Ishikawa (cell line): ENCODE results near the gene ARMC3.

Experiments used
- CEBPB ChIP-seq: IDR thresholded peaks from 2 replicates; pipeline ENCODE4 v1.6.1; 2012
- CREB1 ChIP-seq: IDR thresholded peaks from 2 replicates; pipeline ENCODE4 v1.6.1; 2012; ENCODE audit warnings: low read depth
- EGR1 ChIP-seq: IDR thresholded peaks from 2 replicates; pipeline ENCODE4 v1.6.1; 2012
- EP300 ChIP-seq: IDR thresholded peaks from 2 replicates; pipeline ENCODE4 v1.6.1; 2012; ENCODE audit warnings: borderline replicate concordance
- FOXM1 ChIP-seq: IDR thresholded peaks from 2 replicates; pipeline ENCODE4 v1.6.1; 2012; ENCODE audit warnings: low read depth, borderline replicate concordance
- NFIC ChIP-seq: IDR thresholded peaks from 2 replicates; pipeline ENCODE4 v1.6.1; 2012
- RAD21 ChIP-seq: IDR thresholded peaks from 2 replicates; pipeline ENCODE4 v1.6.1; 2012; ENCODE audit warnings: low read depth
- TAF1 ChIP-seq: IDR thresholded peaks from 2 replicates; pipeline ENCODE4 v1.6.1; 2012; ENCODE audit warnings: low read depth, mild to moderate bottlenecking
- TCF12 ChIP-seq: IDR thresholded peaks from 2 replicates; pipeline ENCODE4 v1.6.1; 2012; ENCODE audit warnings: low read depth
- TEAD4 ChIP-seq: IDR thresholded peaks from 2 replicates; pipeline ENCODE4 v1.6.1; 2012
- YY1 ChIP-seq: IDR thresholded peaks from 2 replicates; pipeline ENCODE4 v1.6.1; 2012; ENCODE audit warnings: low read depth
- ZBTB7A ChIP-seq: IDR thresholded peaks from 2 replicates; pipeline ENCODE4 v1.6.1; 2012; ENCODE audit warnings: low read depth
- TF ChIP-seq, protein P1 (sequence below): IDR thresholded peaks from 2 replicates; pipeline ENCODE4 v1.6.1; 2012; ENCODE audit warnings: low read depth, mild to moderate bottlenecking
- TF ChIP-seq, protein P2 (sequence below): IDR thresholded peaks from 2 replicates; pipeline ENCODE4 v1.6.1; 2012
- TF ChIP-seq, protein P3 (sequence below): IDR thresholded peaks from 2 replicates; pipeline ENCODE4 v1.6.1; 2012

The ARMC3 gene

GRCh38 chr10:22906767-22907166 lies 21.1 kb upstream of the ARMC3 start:
- no peak for TF ChIP-seq YY1
- TF ChIP-seq CEBPB: no peak
- TF ChIP-seq TAF1: no peak
- TF ChIP-seq EGR1: no peak
- TF ChIP-seq EP300: no peak
- TF ChIP-seq, protein P1, sequence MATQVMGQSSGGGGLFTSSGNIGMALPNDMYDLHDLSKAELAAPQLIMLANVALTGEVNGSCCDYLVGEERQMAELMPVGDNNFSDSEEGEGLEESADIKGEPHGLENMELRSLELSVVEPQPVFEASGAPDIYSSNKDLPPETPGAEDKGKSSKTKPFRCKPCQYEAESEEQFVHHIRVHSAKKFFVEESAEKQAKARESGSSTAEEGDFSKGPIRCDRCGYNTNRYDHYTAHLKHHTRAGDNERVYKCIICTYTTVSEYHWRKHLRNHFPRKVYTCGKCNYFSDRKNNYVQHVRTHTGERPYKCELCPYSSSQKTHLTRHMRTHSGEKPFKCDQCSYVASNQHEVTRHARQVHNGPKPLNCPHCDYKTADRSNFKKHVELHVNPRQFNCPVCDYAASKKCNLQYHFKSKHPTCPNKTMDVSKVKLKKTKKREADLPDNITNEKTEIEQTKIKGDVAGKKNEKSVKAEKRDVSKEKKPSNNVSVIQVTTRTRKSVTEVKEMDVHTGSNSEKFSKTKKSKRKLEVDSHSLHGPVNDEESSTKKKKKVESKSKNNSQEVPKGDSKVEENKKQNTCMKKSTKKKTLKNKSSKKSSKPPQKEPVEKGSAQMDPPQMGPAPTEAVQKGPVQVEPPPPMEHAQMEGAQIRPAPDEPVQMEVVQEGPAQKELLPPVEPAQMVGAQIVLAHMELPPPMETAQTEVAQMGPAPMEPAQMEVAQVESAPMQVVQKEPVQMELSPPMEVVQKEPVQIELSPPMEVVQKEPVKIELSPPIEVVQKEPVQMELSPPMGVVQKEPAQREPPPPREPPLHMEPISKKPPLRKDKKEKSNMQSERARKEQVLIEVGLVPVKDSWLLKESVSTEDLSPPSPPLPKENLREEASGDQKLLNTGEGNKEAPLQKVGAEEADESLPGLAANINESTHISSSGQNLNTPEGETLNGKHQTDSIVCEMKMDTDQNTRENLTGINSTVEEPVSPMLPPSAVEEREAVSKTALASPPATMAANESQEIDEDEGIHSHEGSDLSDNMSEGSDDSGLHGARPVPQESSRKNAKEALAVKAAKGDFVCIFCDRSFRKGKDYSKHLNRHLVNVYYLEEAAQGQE: no peak
- TF ChIP-seq, protein P2, sequence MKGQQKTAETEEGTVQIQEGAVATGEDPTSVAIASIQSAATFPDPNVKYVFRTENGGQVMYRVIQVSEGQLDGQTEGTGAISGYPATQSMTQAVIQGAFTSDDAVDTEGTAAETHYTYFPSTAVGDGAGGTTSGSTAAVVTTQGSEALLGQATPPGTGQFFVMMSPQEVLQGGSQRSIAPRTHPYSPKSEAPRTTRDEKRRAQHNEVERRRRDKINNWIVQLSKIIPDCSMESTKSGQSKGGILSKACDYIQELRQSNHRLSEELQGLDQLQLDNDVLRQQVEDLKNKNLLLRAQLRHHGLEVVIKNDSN: no peak
- no peak for TF ChIP-seq CREB1
- TF ChIP-seq FOXM1: no peak
- no peak for TF ChIP-seq NFIC
- no peak for TF ChIP-seq TEAD4
- no peak for TF ChIP-seq RAD21
- TF ChIP-seq ZBTB7A: no peak
- no peak for TF ChIP-seq TCF12
- TF ChIP-seq, protein P3, sequence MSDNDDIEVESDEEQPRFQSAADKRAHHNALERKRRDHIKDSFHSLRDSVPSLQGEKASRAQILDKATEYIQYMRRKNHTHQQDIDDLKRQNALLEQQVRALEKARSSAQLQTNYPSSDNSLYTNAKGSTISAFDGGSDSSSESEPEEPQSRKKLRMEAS: no peak

DNA sequence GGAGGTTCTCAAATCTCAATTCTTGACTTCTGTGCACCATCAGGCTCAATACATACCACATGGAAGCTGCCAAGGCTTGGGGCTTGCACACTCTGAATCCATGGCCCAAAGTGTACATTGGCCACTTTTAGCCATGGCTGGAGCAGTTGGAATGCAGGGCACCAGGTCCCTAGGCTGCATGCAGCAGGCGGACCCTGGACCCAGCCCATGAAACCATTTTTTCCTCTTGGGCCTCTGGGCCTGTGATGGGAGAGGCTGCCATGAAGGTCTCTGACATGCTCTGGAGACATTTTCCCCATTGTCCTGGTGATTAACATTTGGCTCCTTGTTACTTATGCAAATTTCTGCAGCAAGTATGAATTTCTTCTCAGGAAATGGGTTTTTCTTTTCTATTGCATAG lies 19.0 kb upstream of the ARMC3 start:
- TF ChIP-seq CEBPB (no peak), YY1 (no peak), NFIC (no peak), FOXM1 (no peak), TCF12 (no peak), CREB1 (no peak)
- TF ChIP-seq, protein P3: no peak
- TF ChIP-seq, protein P2: no peak

DNA sequence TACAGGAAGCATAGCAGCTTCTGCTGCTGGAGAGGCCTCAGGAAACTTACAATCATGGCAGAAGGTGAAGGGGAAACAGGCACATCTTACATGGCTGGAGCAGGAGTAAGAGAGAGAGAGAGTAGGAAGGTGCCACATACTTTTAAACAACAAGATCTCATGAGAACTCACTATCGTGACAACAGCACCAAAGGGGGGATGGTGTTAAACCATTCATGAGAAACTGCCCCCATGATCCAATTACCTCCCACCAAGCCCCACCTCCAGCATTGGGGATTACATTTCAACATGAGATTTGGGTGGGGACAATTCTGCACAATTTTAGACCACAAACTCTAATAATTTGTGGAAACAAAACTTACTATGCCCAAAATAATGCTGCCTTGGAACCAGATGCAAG lies 16.8 kb upstream of the ARMC3 start:
- TF ChIP-seq, protein P3: no peak
- TF ChIP-seq, protein P2: no peak
- TF ChIP-seq CREB1 (no peak), CEBPB (no peak), TEAD4 (no peak), RAD21 (no peak), TAF1 (no peak)

DNA sequence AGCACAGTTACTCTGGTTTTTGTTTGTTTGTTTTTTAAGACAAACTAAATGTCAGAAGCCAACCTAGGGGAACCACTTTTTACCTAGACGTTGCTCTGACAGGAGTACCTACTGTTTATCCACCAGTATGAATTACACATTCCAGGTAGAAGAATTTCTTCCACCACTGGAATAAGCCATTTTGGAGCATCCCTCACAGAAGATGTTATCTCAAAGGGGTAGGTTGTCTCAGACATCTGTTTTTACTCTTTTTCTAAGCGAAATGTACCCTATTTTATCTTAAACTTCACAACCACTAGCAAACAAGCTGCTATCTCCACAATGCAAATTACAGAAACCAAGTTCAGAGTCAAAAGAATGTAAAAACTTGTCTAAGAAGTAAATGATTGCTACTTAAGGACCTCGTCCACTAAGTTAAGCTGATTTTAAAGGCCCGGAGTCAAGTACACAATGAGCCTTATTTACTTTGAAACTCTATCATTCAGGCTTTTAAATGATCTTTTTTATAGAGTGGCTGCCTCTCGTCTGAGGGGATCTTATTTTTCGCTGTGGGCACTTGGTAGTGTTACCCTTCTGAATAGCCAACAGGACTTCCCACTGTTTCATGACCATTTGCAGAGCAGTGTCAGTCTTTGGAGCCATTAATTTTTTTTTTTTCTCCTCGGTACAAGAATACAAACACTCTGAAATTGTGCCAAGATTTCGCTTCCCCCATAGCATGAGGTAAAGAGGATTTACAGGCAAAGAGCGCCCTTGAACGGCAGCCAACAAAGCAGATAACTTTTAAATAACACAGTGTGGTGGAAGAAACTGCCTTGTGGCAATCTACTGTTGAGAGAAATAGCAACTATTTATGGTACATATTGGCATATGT lies 15.7 kb upstream of the ARMC3 start:
- TF ChIP-seq RAD21 (peak; percentile 17; the same call in 1 of the 2 replicates), YY1 (no peak), NFIC (peak; percentile 63), FOXM1 (0 out of 2 replicates have a peak, but pooled peaks have one; percentile 13)
- TF ChIP-seq, protein P3: no peak
- TF ChIP-seq, protein P1: no peak

GRCh38 chr10:22912763-22913384 lies 15.0 kb upstream of the ARMC3 start:
- TF ChIP-seq EP300 (no peak), TEAD4 (no peak), TCF12 (no peak), CEBPB (no peak), CREB1 (no peak), TAF1 (no peak), ZBTB7A (no peak), EGR1 (no peak), YY1 (no peak), NFIC (no peak), FOXM1 (no peak), RAD21 (no peak)
- TF ChIP-seq, protein P3: no peak
- TF ChIP-seq, protein P1: no peak
- TF ChIP-seq, protein P2: no peak
